Naive thymus-derived CD4-positive, alpha-beta T cell (primary cell): Measurements from ENCODE around the gene B4GALNT3. TPM values are rescaled to one million over a fixed set of nuclear protein-coding genes. Genes with fewer than 3 reads are reported as not detected.

Experiments
- ATAC-seq: fragments of 150-1000 bp; cut with Tn5 transposase; 2 replicates; pipeline ENCODE4 v1.10.0; 2021; ENCODE audit warnings: mild to moderate bottlenecking, moderate library complexity
- CTCF ChIA-PET: fragments of 350-600 bp; sonication (Branson Sonifier 250); formaldehyde crosslinking; loops from one replicate; lab custom pipeline; 2021; ENCODE audit warnings: antibody characterized with exemption; lab: Charles Lee
- POLR2A ChIA-PET: fragments of 350-600 bp; sonication (Branson Sonifier 250); formaldehyde crosslinking; loops from one replicate; lab custom pipeline; 2021; ENCODE audit warnings: antibody characterized with exemption, inconsistent platforms; lab: Charles Lee
- DNase-seq, 9 donors: peaks; one replicate each; pipeline versions ENCODE4 v3.0.0 to v3.0.0-alpha.2; 2020 to 2022; ENCODE audit warnings: mixed read lengths in 1 of 9
- H3K27ac ChIP-seq: one replicate; pipeline ENCODE4 v1.7.0; 2013; ENCODE audit warnings: mild to moderate bottlenecking, low read depth, low read length, moderate library complexity
- H3K27me3 ChIP-seq, 2 donors: one replicate each; pipeline ENCODE4 v1.7.0; 2013; ENCODE audit warnings: low read length in 2 of 2, mild to moderate bottlenecking in 2 of 2, moderate library complexity in 2 of 2; ENCODE audit not compliant: control insufficient read depth in 2 of 2, insufficient read depth in 2 of 2
- H3K36me3 ChIP-seq, 3 experiments: 1 replicate in 2 of 3; 2 replicates in 1 of 3; pipeline ENCODE4 v1.7.0; 2013; ENCODE audit warnings: low read length in 3 of 3, mild to moderate bottlenecking in 3 of 3, moderate library complexity in 1 of 3; ENCODE audit not compliant: insufficient read depth in 3 of 3, control insufficient read depth in 2 of 3
- H3K4me1 ChIP-seq, 2 donors: one replicate each; pipeline ENCODE4 v1.7.0; 2013; ENCODE audit warnings: low read length in 2 of 2, mild to moderate bottlenecking in 2 of 2, moderate library complexity in 1 of 2; ENCODE audit not compliant: control insufficient read depth in 2 of 2, insufficient read depth in 2 of 2
- H3K4me3 ChIP-seq: 2 replicates; pipeline ENCODE4 v1.7.0; 2013; ENCODE audit warnings: mild to moderate bottlenecking, low read length
- H3K9me3 ChIP-seq, 3 experiments: 1 replicate in 2 of 3; 2 replicates in 1 of 3; pipeline ENCODE4 v1.7.0; 2013; ENCODE audit warnings: low read length in 3 of 3; ENCODE audit not compliant: control insufficient read depth in 2 of 3
- H3K27ac Mint-ChIP-seq, 9 donors: one replicate each; pipeline ENCODE4 v1.8.0; 2020 to 2022; ENCODE audit warnings: mixed read lengths in 9 of 9, mild to moderate bottlenecking in 8 of 9, moderate library complexity in 5 of 9, inconsistent platforms in 2 of 9
- H3K27me3 Mint-ChIP-seq, 5 donors: one replicate each; pipeline ENCODE4 v1.8.0; 2021 to 2022; ENCODE audit warnings: mixed read lengths in 5 of 5, mild to moderate bottlenecking in 1 of 5
- H3K36me3 Mint-ChIP-seq, 5 donors: one replicate each; pipeline ENCODE4 v1.8.0; 2020 to 2022; ENCODE audit warnings: mixed read lengths in 5 of 5, mild to moderate bottlenecking in 3 of 5, inconsistent platforms in 1 of 5
- H3K4me1 Mint-ChIP-seq, 7 donors: one replicate each; pipeline ENCODE4 v1.8.0; 2020 to 2022; ENCODE audit warnings: mixed read lengths in 7 of 7, mild to moderate bottlenecking in 3 of 7, inconsistent platforms in 1 of 7
- H3K4me3 Mint-ChIP-seq, 10 donors: one replicate each; pipeline ENCODE4 v1.8.0; 2020 to 2022; ENCODE audit warnings: mild to moderate bottlenecking in 10 of 10, mixed read lengths in 10 of 10, moderate library complexity in 6 of 10, inconsistent platforms in 2 of 10
- H3K9me3 Mint-ChIP-seq, 11 donors: one replicate each; pipeline ENCODE4 v1.8.0; 2020 to 2022; ENCODE audit warnings: mixed read lengths in 11 of 11, mild to moderate bottlenecking in 4 of 11, inconsistent platforms in 1 of 11, moderate library complexity in 1 of 11
- intact Hi-C, 2 donors: fragments of 100-400 bp; cut with micrococcal nuclease; formaldehyde crosslinking; loops; one replicate each; pipeline ENCODE4 v1.15.1; 2023
- polyA plus RNA-seq, 2 donors: library from polyadenylated mRNA; unstranded; fragments of 300-500 nt; fragmentation: Illumina TruSeq; gene quantifications; one replicate each; pipeline ENCODE4 v1.2.3, GENCODE V29; 2021
- total RNA-seq, 6 experiments: library from RNA in 5 of 6; stranded (reverse) in 5 of 6; gene quantifications; 1 replicate in 5 of 6; 2 replicates in 1 of 6; pipeline ENCODE4 v1.2.3 and lab custom pipeline; 2021 to 2026

Gene B4GALNT3
- total and polyA plus RNA-seq, 7 experiments from 2014 or later, result 0.21 to 12.2 (median 1.3) TPM

GRCh38 chr12:597926-598568, 138.3 kb downstream of the B4GALNT3 start:
- no peak for DNase-seq
- intact Hi-C loops, result no loop called here
- CTCF ChIA-PET, result no interaction called here
- Mint-ChIP-seq H3K4me3 (no peak overlapping the region), H3K4me1 (peaks cover 0 to 8% (median 0%) of the 10 kb centered on the region in 7 donors), H3K27ac (no peak overlapping the region), H3K36me3 (no peaks in the 10 kb centered on the region), H3K9me3 (no peaks in the 10 kb centered on the region), H3K27me3 (peaks cover 0 to 5% (median 0%) of the 10 kb centered on the region in 5 donors)
- Histone ChIP-seq H3K4me1 (no peaks in the 10 kb centered on the region), H3K9me3 (no peaks in the 10 kb centered on the region), H3K27me3 (no peaks in the 10 kb centered on the region), H3K36me3 (no peaks in the 10 kb centered on the region), H3K27ac (no peak overlapping the region), H3K4me3 (no peak overlapping the region)
- POLR2A ChIA-PET, result no interaction called here
- no peak for ATAC-seq

- Mint-ChIP-seq H3K36me3 (no peaks in the 10 kb centered on the region), H3K27ac (no peak overlapping the region), H3K27me3 (no peaks in the 10 kb centered on the region), H3K4me3 (no peak overlapping the region), H3K9me3 (no peaks in the 10 kb centered on the region), H3K4me1 (peaks cover 0 to 4% (median 0%) of the 10 kb centered on the region in 7 donors)
- intact Hi-C loops, result no loop called here
- DNase-seq, result no peak
- no peak for ATAC-seq
- no peaks in the 10 kb centered on the region for H3K27me3 ChIP-seq
- no peaks in the 10 kb centered on the region for H3K4me1 ChIP-seq
- H3K27ac ChIP-seq, result no peak overlapping the region
- POLR2A ChIA-PET, result interaction anchor here (0.6 kb wide), 1 partner anchor 50 kb away, joined by 3 read pairs; no protein-coding TSS in a partner anchor
- H3K9me3 ChIP-seq, result no peaks in the 10 kb centered on the region
- CTCF ChIA-PET, result no interaction called here
- no peak overlapping the region for H3K4me3 ChIP-seq
- H3K36me3 ChIP-seq, result no peaks in the 10 kb centered on the region
Observed at GRCh38 chr12:599756-600155, 140.0 kb downstream of the B4GALNT3 start.

- no peak overlapping the region for H3K4me3 Mint-ChIP-seq
- no peaks in the 10 kb centered on the region for H3K9me3 Mint-ChIP-seq
- Histone ChIP-seq H3K27me3 (no peaks in the 10 kb centered on the region), H3K4me1 (peaks cover 0 to under 1% of the 10 kb centered on the region in 2 donors), H3K36me3 (no peaks in the 10 kb centered on the region), H3K9me3 (no peaks in the 10 kb centered on the region), H3K4me3 (no peak overlapping the region), H3K27ac (no peak overlapping the region)
- POLR2A ChIA-PET, result interaction anchor here (1.3 kb wide), 1 partner anchor 151 kb away, joined by 3 read pairs; no protein-coding TSS in a partner anchor
- no peak for DNase-seq
- CTCF ChIA-PET, result interaction anchor here (0.6 kb wide), 1 partner anchor 346 kb away, joined by 7 read pairs; no protein-coding TSS in a partner anchor
- H3K4me1 Mint-ChIP-seq, result peaks cover 1 to 11% (median 7%) of the 10 kb centered on the region in 7 donors
- intact Hi-C loops, result no loop called here
- no peaks in the 10 kb centered on the region for H3K27me3 Mint-ChIP-seq
- H3K27ac Mint-ChIP-seq, result no peak overlapping the region
- no peaks in the 10 kb centered on the region for H3K36me3 Mint-ChIP-seq
- ATAC-seq, result no peak
Observed at GRCh38 chr12:601976-602699, 142.4 kb downstream of the B4GALNT3 start.

GRCh38 chr12:602700-603068, 142.9 kb downstream of the B4GALNT3 start:
- Mint-ChIP-seq H3K4me1 (peaks cover 6 to 16% (median 12%) of the 10 kb centered on the region in 7 donors), H3K27me3 (no peaks in the 10 kb centered on the region), H3K9me3 (no peaks in the 10 kb centered on the region), H3K27ac (no peak overlapping the region), H3K4me3 (no peak overlapping the region), H3K36me3 (no peaks in the 10 kb centered on the region)
- ATAC-seq (no peak), DNase-seq (no peak)
- no peaks in the 10 kb centered on the region for H3K9me3 ChIP-seq
- ChIA-PET POLR2A (interaction anchor here (1.3 kb wide), 1 partner anchor 150 kb away, joined by 3 read pairs; no protein-coding TSS in a partner anchor), CTCF (no interaction called here)
- intact Hi-C loops, result no loop called here
- no peaks in the 10 kb centered on the region for H3K36me3 ChIP-seq
- no peaks in the 10 kb centered on the region for H3K27me3 ChIP-seq
- peaks cover 0 to 6% of the 10 kb centered on the region in 2 donors for H3K4me1 ChIP-seq
- H3K27ac ChIP-seq, result no peak overlapping the region
- no peak overlapping the region for H3K4me3 ChIP-seq

GRCh38 chr12:604956-605355, 145.2 kb downstream of the B4GALNT3 start:
- DNase-seq, result no peak
- H3K27ac ChIP-seq, result no peak overlapping the region
- ChIA-PET POLR2A (no interaction called here), CTCF (interaction anchor here (1.1 kb wide), 1 partner anchor 10 kb away, joined by 4 read pairs; no protein-coding TSS in a partner anchor)
- Mint-ChIP-seq H3K4me3 (no peak overlapping the region), H3K27ac (no peak overlapping the region), H3K27me3 (no peaks in the 10 kb centered on the region), H3K9me3 (no peaks in the 10 kb centered on the region), H3K4me1 (peaks cover 8 to 27% (median 21%) of the 10 kb centered on the region in 7 donors), H3K36me3 (no peaks in the 10 kb centered on the region)
- peaks cover 0 to 10% of the 10 kb centered on the region in 2 donors for H3K4me1 ChIP-seq
- ATAC-seq, result no peak
- H3K36me3 ChIP-seq, result no peaks in the 10 kb centered on the region
- H3K9me3 ChIP-seq, result no peaks in the 10 kb centered on the region
- H3K27me3 ChIP-seq, result no peaks in the 10 kb centered on the region
- intact Hi-C loops, result no loop called here
- H3K4me3 ChIP-seq, result no peak overlapping the region

DNA sequence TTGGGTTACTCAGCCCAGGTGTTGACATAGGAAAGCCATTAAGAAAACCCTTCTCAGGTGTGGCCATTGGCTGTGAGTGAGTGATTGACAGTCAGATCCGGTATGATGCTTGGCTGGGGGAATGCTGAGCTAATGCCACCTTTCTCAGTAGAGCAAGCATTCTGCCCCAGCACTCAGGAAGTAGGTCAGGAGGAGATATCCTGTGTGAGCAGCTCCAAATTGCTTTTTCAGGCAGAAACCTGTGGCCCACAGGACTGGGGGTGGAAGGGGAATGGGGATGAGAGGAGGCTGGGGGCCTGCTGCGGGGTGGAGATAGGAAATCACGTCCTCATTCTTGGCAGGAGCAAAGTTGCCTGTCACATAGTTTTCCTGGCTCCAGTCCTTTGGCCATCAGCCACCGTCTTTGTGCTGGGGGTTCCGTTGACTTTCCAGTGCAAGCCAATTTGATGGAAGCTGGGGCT, 147.8 kb downstream of the B4GALNT3 start:
- POLR2A ChIA-PET, result no interaction called here
- no peaks in the 10 kb centered on the region for H3K27me3 ChIP-seq
- Mint-ChIP-seq H3K4me1 (peaks cover 19 to 42% (median 32%) of the 10 kb centered on the region in 7 donors), H3K9me3 (no peaks in the 10 kb centered on the region), H3K4me3 (peak overlapping the region in 2 of 10 donors; percentile 8 to 46), H3K27me3 (no peaks in the 10 kb centered on the region), H3K27ac (peak overlapping the region in 3 of 9 donors; percentile 38 to 73 (median 48)), H3K36me3 (no peaks in the 10 kb centered on the region)
- intact Hi-C loops, result no loop called here
- H3K4me3 ChIP-seq, result no peak overlapping the region
- ATAC-seq, result no peak
- CTCF ChIA-PET, result interaction anchor here (0.6 to 1.0 kb wide), 3 partner anchors 22 to 474 kb away, joined by 3 to 4 read pairs (median 4); no protein-coding TSS in a partner anchor
- no peak overlapping the region for H3K27ac ChIP-seq
- peak in 2 of 9 donors; percentile 6 to 12 for DNase-seq
- H3K4me1 ChIP-seq, result peaks cover 6 to 15% of the 10 kb centered on the region in 2 donors
- H3K9me3 ChIP-seq, result no peaks in the 10 kb centered on the region
- no peaks in the 10 kb centered on the region for H3K36me3 ChIP-seq
